GM12891 (cell line): ENCODE measurements around the gene SYCE1.

Experiments
- POLR2A ChIP-seq: IDR thresholded peaks from 2 replicates; pipeline ENCODE4 v1.6.1; 2011; ENCODE audit warnings: low read depth, low read length, control low read depth
- TAF1 ChIP-seq: IDR thresholded peaks from 2 replicates; pipeline ENCODE4 v1.6.1; 2011; ENCODE audit warnings: low read depth, low read length, control low read depth

DNA sequence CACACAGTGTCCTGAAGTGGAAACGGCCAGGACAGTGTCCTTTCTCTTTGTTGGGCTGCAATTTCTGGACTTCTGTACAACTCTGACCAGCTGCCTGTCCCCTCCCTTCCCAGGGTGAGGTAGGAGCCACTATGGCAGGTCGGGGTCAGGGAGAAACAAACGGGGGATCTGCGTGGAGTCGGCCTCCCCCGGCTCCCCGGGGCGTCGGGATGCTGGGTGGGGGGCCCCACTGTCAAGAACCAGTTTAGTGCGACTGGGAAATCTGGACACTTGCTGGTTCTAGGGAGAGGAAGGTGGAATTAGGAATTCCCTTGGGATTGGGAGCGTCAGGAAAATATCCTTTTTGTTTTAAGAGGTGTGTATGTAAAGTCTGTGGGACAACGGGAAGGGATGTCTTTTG lies 567 bp downstream of the SYCE1 start:
- TF ChIP-seq TAF1 = no peak
- no peak for TF ChIP-seq POLR2A
